MM.1S (cell line): ENCODE measurements around the gene SMCO4.

ENCODE experiments used
- DNase-seq: peaks from one replicate; pipeline ENCODE4 v3.0.0-alpha.2; 2015
- H2AFZ ChIP-seq: fragments of 300-600 bp; sonication (generic); 2 replicates; pipeline ENCODE4 v1.6.0; 2016; ENCODE audit warnings: antibody characterized with exemption, low read length
- H3F3A ChIP-seq: fragments of 300-600 bp; sonication (generic); 2 replicates; pipeline ENCODE4 v1.6.1; 2016; ENCODE audit warnings: mild to moderate bottlenecking, antibody characterized with exemption, low read length, moderate library complexity, mixed read lengths; ENCODE audit not compliant: insufficient read depth
- H3K27ac ChIP-seq: fragments of 300-600 bp; sonication (generic); 2 replicates; pipeline ENCODE4 v1.5.1; 2016; ENCODE audit warnings: mild to moderate bottlenecking, low read length
- H3K27me3 ChIP-seq: fragments of 300-600 bp; sonication (generic); replicated peaks from 2 replicates; pipeline ENCODE4 v1.6.0; 2016; ENCODE audit warnings: low read length; ENCODE audit not compliant: insufficient read depth
- H3K36me3 ChIP-seq: fragments of 300-600 bp; sonication (generic); replicated peaks from 2 replicates; pipeline ENCODE4 v1.6.1; 2016; ENCODE audit warnings: mild to moderate bottlenecking, low read length, mixed read lengths; ENCODE audit not compliant: insufficient read depth
- H3K4me1 ChIP-seq: fragments of 300-600 bp; sonication (generic); 2 replicates; pipeline ENCODE4 v1.6.1; 2016; ENCODE audit warnings: low read length, mixed read lengths
- H3K4me2 ChIP-seq: fragments of 300-600 bp; sonication (generic); 2 replicates; pipeline ENCODE4 v1.6.0; 2016; ENCODE audit warnings: low read depth, low read length
- H3K4me3 ChIP-seq: fragments of 300-600 bp; sonication (generic); 2 replicates; pipeline ENCODE4 v1.5.1; 2016; ENCODE audit warnings: low read length, mixed read lengths
- H3K79me2 ChIP-seq: fragments of 300-600 bp; sonication (generic); 2 replicates; pipeline ENCODE4 v1.6.1; 2016; ENCODE audit warnings: mixed run types, low read length, mixed read lengths
- H3K9ac ChIP-seq: fragments of 300-600 bp; sonication (generic); 2 replicates; pipeline ENCODE4 v1.6.1; 2016; ENCODE audit warnings: low read length, mixed read lengths
- H3K9me2 ChIP-seq: fragments of 300-600 bp; sonication (generic); replicated peaks from 2 replicates; pipeline ENCODE4 v1.6.1; 2016; ENCODE audit warnings: mild to moderate bottlenecking, low read length, mixed read lengths; ENCODE audit not compliant: insufficient read depth
- H3K9me3 ChIP-seq: fragments of 300-600 bp; sonication (generic); replicated peaks from 2 replicates; pipeline ENCODE4 v1.6.1; 2016; ENCODE audit warnings: mild to moderate bottlenecking, low read length, mixed read lengths; ENCODE audit not compliant: insufficient read depth
- H4K20me1 ChIP-seq: fragments of 300-600 bp; sonication (generic); 2 replicates; pipeline ENCODE4 v1.6.1; 2016; ENCODE audit warnings: mild to moderate bottlenecking, low read length, moderate library complexity, mixed read lengths; ENCODE audit not compliant: insufficient read depth
- CTCF ChIP-seq: fragments of 300-600 bp; sonication (generic); IDR thresholded peaks from 2 replicates; pipeline ENCODE4 v1.5.1; 2016; ENCODE audit warnings: antibody characterized with exemption, low read length, mixed read lengths
- EZH2 ChIP-seq: fragments of 300-600 bp; sonication (generic); optimal IDR thresholded peaks from 2 replicates; pipeline ENCODE3; 2017; ENCODE audit warnings: low read depth, mild to moderate bottlenecking, antibody characterized with exemption, low read length, mixed read lengths
- EZH2phosphoT487 ChIP-seq: fragments of 300-600 bp; sonication (generic); IDR thresholded peaks from 2 replicates; pipeline ENCODE4 v1.6.1; 2018; ENCODE audit warnings: antibody characterized with exemption, low read length

Gene SMCO4

GRCh38 chr11:93492464-93493251 is 50.5 kb downstream of the SMCO4 start:
- Histone ChIP-seq H3K36me3 (no peaks in the 10 kb centered on the region), H3K79me2 (no peaks in the 10 kb centered on the region), H2AFZ (no peak overlapping the region), H3K4me1 (no peaks in the 10 kb centered on the region), H3K4me3 (no peak overlapping the region), H3F3A (no peaks in the 10 kb centered on the region), H3K9me3 (no peaks in the 10 kb centered on the region), H3K9me2 (no peaks in the 10 kb centered on the region), H3K27me3 (no peaks in the 10 kb centered on the region), H3K27ac (no peak overlapping the region), H3K4me2 (no peak overlapping the region), H4K20me1 (no peaks in the 10 kb centered on the region), H3K9ac (no peak overlapping the region)
- TF ChIP-seq CTCF (no peak), EZH2phosphoT487 (no peak)
- DNase-seq, result no peak

GRCh38 chr11:93491973-93492372 is 51.2 kb downstream of the SMCO4 start:
- Histone ChIP-seq H3K36me3 (no peaks in the 10 kb centered on the region), H3K9me2 (no peaks in the 10 kb centered on the region)
- TF ChIP-seq EZH2phosphoT487, result no peak

GRCh38 chr11:93490996-93491618 is 52.1 kb downstream of the SMCO4 start:
- H3K27ac ChIP-seq, result no peak overlapping the region
- no peaks in the 10 kb centered on the region for H3K9me2 ChIP-seq
- TF ChIP-seq EZH2 (no peak), CTCF (no peak), EZH2phosphoT487 (no peak)
- no peak overlapping the region for H3K4me3 ChIP-seq
- H3F3A ChIP-seq, result no peaks in the 10 kb centered on the region
- H3K4me1 ChIP-seq, result no peaks in the 10 kb centered on the region
- no peaks in the 10 kb centered on the region for H3K79me2 ChIP-seq
- no peaks in the 10 kb centered on the region for H3K9me3 ChIP-seq
- no peak overlapping the region for H3K4me2 ChIP-seq
- H2AFZ ChIP-seq, result no peak overlapping the region
- no peaks in the 10 kb centered on the region for H4K20me1 ChIP-seq
- no peak for DNase-seq
- H3K36me3 ChIP-seq, result no peaks in the 10 kb centered on the region
- no peak overlapping the region for H3K9ac ChIP-seq
- no peaks in the 10 kb centered on the region for H3K27me3 ChIP-seq

More at GRCh38 chr11:93491973-93492372, 51.2 kb downstream of the SMCO4 start:
- Histone ChIP-seq H3K27ac (no peak overlapping the region), H3K4me3 (no peak overlapping the region), H3K4me2 (no peak overlapping the region), H3K9me3 (no peaks in the 10 kb centered on the region), H4K20me1 (no peaks in the 10 kb centered on the region), H3K9ac (no peak overlapping the region), H3K27me3 (no peaks in the 10 kb centered on the region), H3F3A (no peaks in the 10 kb centered on the region), H2AFZ (no peak overlapping the region), H3K4me1 (no peaks in the 10 kb centered on the region), H3K79me2 (no peaks in the 10 kb centered on the region)
- no peak for DNase-seq

GRCh38 chr11:93489841-93490240 is 53.4 kb downstream of the SMCO4 start:
- no peak for DNase-seq
- H3K27me3 ChIP-seq, result no peaks in the 10 kb centered on the region
- no peaks in the 10 kb centered on the region for H3K4me1 ChIP-seq
- no peak overlapping the region for H3K27ac ChIP-seq
- no peaks in the 10 kb centered on the region for H3K9me2 ChIP-seq
- H3K4me2 ChIP-seq, result no peak overlapping the region
- H2AFZ ChIP-seq, result no peak overlapping the region
- no peaks in the 10 kb centered on the region for H3K36me3 ChIP-seq
- no peaks in the 10 kb centered on the region for H4K20me1 ChIP-seq
- H3F3A ChIP-seq, result no peaks in the 10 kb centered on the region
- no peak overlapping the region for H3K9ac ChIP-seq
- no peak for TF ChIP-seq CTCF
- TF ChIP-seq EZH2, result no peak
- no peak for TF ChIP-seq EZH2phosphoT487
- H3K79me2 ChIP-seq, result no peaks in the 10 kb centered on the region
- H3K4me3 ChIP-seq, result no peak overlapping the region
- H3K9me3 ChIP-seq, result no peaks in the 10 kb centered on the region
